Mucosa of descending colon (tissue), 3 donors: ENCODE data around the gene PPP1R17. TPM values are rescaled to one million over a fixed set of nuclear protein-coding genes. Genes with fewer than 3 reads are reported as not detected.

Experiments used
- ATAC-seq: fragments of 200-7000 bp; cut with Tn5 transposase; one replicate; pipeline ENCODE4 v1.9.1; 2020; ENCODE audit warnings: mild to moderate bottlenecking, moderate library complexity
- DNase-seq, 3 donors: peaks; one replicate each; pipeline ENCODE4 v3.0.0-alpha.2; 2020
- H3K36me3 ChIP-seq: fragments of 200-600 bp; one replicate; pipeline ENCODE4 v1.8.0; 2021; ENCODE audit warnings: low read depth, mild to moderate bottlenecking
- H3K4me1 ChIP-seq: fragments of 200-600 bp; one replicate; pipeline ENCODE4 v1.8.0; 2021; ENCODE audit warnings: low read depth, mild to moderate bottlenecking
- H3K4me3 ChIP-seq: fragments of 200-600 bp; one replicate; pipeline ENCODE4 v1.8.0; 2021; ENCODE audit warnings: mild to moderate bottlenecking
- H3K9me3 ChIP-seq: fragments of 200-600 bp; one replicate; pipeline ENCODE4 v1.8.0; 2021; ENCODE audit warnings: mild to moderate bottlenecking
- CTCF ChIP-seq: fragments of 200-600 bp; IDR thresholded peaks from one replicate; pipeline ENCODE4 v1.8.0; 2022; ENCODE audit warnings: antibody characterized with exemption, mild to moderate bottlenecking
- intact Hi-C, 2 donors: fragments of 100-400 bp; cut with DNase I in 1 of 2; cut with micrococcal nuclease in 1 of 2; formaldehyde crosslinking; loops; one replicate each; pipeline versions ENCODE4 v1.11.0 to v1.11.1; 2022; cut with DNase I, micrococcal nuclease
- total RNA-seq, 3 donors: library from RNA; stranded (reverse); fragmentation: NEBNext Ultra II Directional in 2 of 3; extraction: Animal tissue kit (Norgen Biotek cat#: 25700) in 2 of 3; gene quantifications; one replicate each; pipeline versions ENCODE4 v1.2.1 to v1.2.4, GENCODE V29; 2021 to 2023
- donor health status: DM: no; HTN: no; CAD: no; lungs with moderate emphysema.
- donor health status: DM: no; HTN: no; CAD: no.
- donor health status: DM: no; HTN: yes; CAD: no.

PPP1R17 gene
- total RNA-seq, 3 donors from 2014 or later = not detected

- ATAC-seq (no peak), DNase-seq (no peak)
- no peaks in the 10 kb centered on the region for H3K4me1 ChIP-seq
- no peak for TF ChIP-seq CTCF
- no peaks in the 10 kb centered on the region for H3K9me3 ChIP-seq
- intact Hi-C loops = no loop called here
- no peak overlapping the region for H3K4me3 ChIP-seq
- H3K36me3 ChIP-seq = no peaks in the 10 kb centered on the region
Measured at GRCh38 chr7:31688996-31689395, 2.0 kb downstream of the PPP1R17 start.

- H3K4me1 ChIP-seq = no peaks in the 10 kb centered on the region
- H3K36me3 ChIP-seq = no peaks in the 10 kb centered on the region
- DNase-seq = no peak
- H3K4me3 ChIP-seq = no peak overlapping the region
- ATAC-seq = no peak
- no peak for TF ChIP-seq CTCF
- H3K9me3 ChIP-seq = no peaks in the 10 kb centered on the region
- intact Hi-C loops = no loop called here
Measured at GRCh38 chr7:31690935-31691334, 3.9 kb downstream of the PPP1R17 start.

- ATAC-seq = no peak
- no peak for TF ChIP-seq CTCF
- no peak overlapping the region for H3K4me3 ChIP-seq
- intact Hi-C loops = no loop called here
- H3K4me1 ChIP-seq = no peaks in the 10 kb centered on the region
- DNase-seq = no peak
- H3K9me3 ChIP-seq = no peaks in the 10 kb centered on the region
- H3K36me3 ChIP-seq = no peaks in the 10 kb centered on the region
Measured at GRCh38 chr7:31692451-31692850, 5.4 kb downstream of the PPP1R17 start.

GRCh38 chr7:31692871-31693270, 5.9 kb downstream of the PPP1R17 start:
- Histone ChIP-seq H3K4me3 (no peak overlapping the region), H3K4me1 (no peaks in the 10 kb centered on the region), H3K9me3 (no peaks in the 10 kb centered on the region), H3K36me3 (no peaks in the 10 kb centered on the region)
- TF ChIP-seq CTCF = no peak
- DNase-seq (no peak), ATAC-seq (no peak)
- intact Hi-C loops = no loop called here

GRCh38 chr7:31695859-31696614, 9.0 kb downstream of the PPP1R17 start:
- no peak for DNase-seq

More at GRCh38 chr7:31695859-31696614, 9.0 kb downstream of the PPP1R17 start:
- Histone ChIP-seq H3K36me3 (no peaks in the 10 kb centered on the region), H3K4me3 (no peak overlapping the region), H3K9me3 (no peaks in the 10 kb centered on the region), H3K4me1 (no peaks in the 10 kb centered on the region)
- intact Hi-C loops = no loop called here
- ATAC-seq = no peak
- no peak for TF ChIP-seq CTCF
